ENCODE data around the gene MRPS23.

DNA sequence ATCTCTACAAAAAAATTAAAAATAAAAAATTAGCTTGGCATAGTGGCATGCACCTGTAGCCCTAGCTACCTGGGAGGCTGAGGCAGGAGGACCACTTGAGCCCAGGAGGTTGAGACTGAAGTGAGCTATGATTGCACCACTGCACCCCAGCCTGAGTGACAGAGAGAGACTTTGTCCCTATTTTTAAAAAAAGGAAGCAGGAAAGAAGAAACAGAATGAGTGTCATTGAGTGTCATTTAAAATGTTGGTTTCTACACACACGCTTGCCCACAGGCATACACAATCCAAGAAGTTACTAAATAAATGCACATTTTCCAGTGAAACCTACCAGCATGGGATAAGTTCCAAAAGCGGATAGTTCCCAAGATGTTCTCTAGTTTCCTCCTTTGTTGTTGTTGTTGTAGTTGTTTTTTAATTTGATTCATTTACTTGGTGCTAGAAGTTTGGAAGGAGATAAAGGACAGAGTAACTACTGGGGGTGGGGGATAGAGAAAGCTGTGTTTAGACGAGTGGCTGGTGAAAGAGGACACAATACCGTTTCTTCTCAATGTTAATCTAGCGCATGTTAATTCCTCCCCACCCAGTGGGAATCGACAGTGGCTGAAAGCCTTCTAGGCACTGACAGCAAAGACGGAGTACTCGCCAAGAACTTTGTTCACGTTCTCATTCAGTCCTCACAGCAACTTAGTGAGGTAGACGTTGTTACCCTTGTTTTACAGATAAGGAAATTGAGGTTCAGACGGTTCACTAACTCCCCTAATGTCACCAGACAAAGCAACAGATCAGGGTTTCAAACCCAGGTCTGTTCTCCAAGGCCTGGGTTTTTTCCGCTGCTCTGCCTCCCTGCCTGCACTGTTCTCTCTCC lies 17.3 kb downstream of the MRPS23 start:
- TF ChIP-seq JUN (IDR thresholded peaks at IDR 0.05) (no peak), POLR2A (IDR thresholded peaks at IDR 0.05; ENCODE audit: low read length) (no peak), MYC (IDR thresholded peaks at IDR 0.05; ENCODE audit: borderline replicate concordance, low read length) (no peak), POLR2AphosphoS2 (conservative IDR thresholded peaks at IDR 0.05; ENCODE audit: low read length) (no peak), RCOR1 (IDR thresholded peaks at IDR 0.05; ENCODE audit: low read depth, low read length) (no peak), CBX8 (IDR thresholded peaks at IDR 0.05) (no peak), MAZ (IDR thresholded peaks at IDR 0.05; ENCODE audit: borderline replicate concordance, low read depth, low read length) (no peak), SMC3 (IDR thresholded peaks at IDR 0.05) (no peak), MAFK (IDR thresholded peaks at IDR 0.05; ENCODE audit: partially characterized antibody) (no peak), HDAC2 (IDR thresholded peaks at IDR 0.05) (no peak)
- TF ChIP-seq, protein P1, sequence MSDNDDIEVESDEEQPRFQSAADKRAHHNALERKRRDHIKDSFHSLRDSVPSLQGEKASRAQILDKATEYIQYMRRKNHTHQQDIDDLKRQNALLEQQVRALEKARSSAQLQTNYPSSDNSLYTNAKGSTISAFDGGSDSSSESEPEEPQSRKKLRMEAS (IDR thresholded peaks at IDR 0.05): no peak
- TF ChIP-seq, protein P2, sequence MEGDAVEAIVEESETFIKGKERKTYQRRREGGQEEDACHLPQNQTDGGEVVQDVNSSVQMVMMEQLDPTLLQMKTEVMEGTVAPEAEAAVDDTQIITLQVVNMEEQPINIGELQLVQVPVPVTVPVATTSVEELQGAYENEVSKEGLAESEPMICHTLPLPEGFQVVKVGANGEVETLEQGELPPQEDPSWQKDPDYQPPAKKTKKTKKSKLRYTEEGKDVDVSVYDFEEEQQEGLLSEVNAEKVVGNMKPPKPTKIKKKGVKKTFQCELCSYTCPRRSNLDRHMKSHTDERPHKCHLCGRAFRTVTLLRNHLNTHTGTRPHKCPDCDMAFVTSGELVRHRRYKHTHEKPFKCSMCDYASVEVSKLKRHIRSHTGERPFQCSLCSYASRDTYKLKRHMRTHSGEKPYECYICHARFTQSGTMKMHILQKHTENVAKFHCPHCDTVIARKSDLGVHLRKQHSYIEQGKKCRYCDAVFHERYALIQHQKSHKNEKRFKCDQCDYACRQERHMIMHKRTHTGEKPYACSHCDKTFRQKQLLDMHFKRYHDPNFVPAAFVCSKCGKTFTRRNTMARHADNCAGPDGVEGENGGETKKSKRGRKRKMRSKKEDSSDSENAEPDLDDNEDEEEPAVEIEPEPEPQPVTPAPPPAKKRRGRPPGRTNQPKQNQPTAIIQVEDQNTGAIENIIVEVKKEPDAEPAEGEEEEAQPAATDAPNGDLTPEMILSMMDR (IDR thresholded peaks at IDR 0.05): no peak
- TF ChIP-seq, protein P3, sequence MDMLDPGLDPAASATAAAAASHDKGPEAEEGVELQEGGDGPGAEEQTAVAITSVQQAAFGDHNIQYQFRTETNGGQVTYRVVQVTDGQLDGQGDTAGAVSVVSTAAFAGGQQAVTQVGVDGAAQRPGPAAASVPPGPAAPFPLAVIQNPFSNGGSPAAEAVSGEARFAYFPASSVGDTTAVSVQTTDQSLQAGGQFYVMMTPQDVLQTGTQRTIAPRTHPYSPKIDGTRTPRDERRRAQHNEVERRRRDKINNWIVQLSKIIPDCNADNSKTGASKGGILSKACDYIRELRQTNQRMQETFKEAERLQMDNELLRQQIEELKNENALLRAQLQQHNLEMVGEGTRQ (IDR thresholded peaks at IDR 0.05): no peak

Measured in A549 (cell line).